GM12891 (cell line): Measurements from ENCODE around the gene MAP3K2.

Source experiments
- POLR2A ChIP-seq: IDR thresholded peaks from 2 replicates; pipeline ENCODE4 v1.6.1; 2011; ENCODE audit warnings: low read depth, low read length, control low read depth
- POLR2AphosphoS5 ChIP-seq: IDR thresholded peaks from 2 replicates; pipeline ENCODE4 v1.6.1; 2011; ENCODE audit warnings: low read depth, low read length, control low read depth
- TAF1 ChIP-seq: IDR thresholded peaks from 2 replicates; pipeline ENCODE4 v1.6.1; 2011; ENCODE audit warnings: low read depth, low read length, control low read depth

- TF ChIP-seq POLR2AphosphoS5 (no peak), POLR2A (no peak), TAF1 (no peak)
Measured at GRCh38 chr2:127320586-127321275, 67.0 kb downstream of the MAP3K2 start.
